ENCODE data around the gene GPATCH3.
"Not testable (repeated sequence)": the region's sequence is repeated elsewhere in the genome, so short reads cannot be mapped to it uniquely, and the experiment has no call there.

The GPATCH3 gene

GRCh38 chr1:26900001-26900814, at the start of gene GPATCH3:
Gene GPATCH3 (minus strand): TSS chr1:26900467. CDS start chr1:26900442, 25 bp downstream.
- DNase-seq, result peak; percentile 69

- no peak for DNase-seq
Measured at GRCh38 chr1:26949926-26950319, 49.7 kb upstream of the GPATCH3 start.

- no peak for DNase-seq
Measured at GRCh38 chr1:26949266-26949925, 49.1 kb upstream of the GPATCH3 start.

- DNase-seq, result not testable (repeated sequence)
Measured at GRCh38 chr1:26948725-26949057, 48.4 kb upstream of the GPATCH3 start.

DNA sequence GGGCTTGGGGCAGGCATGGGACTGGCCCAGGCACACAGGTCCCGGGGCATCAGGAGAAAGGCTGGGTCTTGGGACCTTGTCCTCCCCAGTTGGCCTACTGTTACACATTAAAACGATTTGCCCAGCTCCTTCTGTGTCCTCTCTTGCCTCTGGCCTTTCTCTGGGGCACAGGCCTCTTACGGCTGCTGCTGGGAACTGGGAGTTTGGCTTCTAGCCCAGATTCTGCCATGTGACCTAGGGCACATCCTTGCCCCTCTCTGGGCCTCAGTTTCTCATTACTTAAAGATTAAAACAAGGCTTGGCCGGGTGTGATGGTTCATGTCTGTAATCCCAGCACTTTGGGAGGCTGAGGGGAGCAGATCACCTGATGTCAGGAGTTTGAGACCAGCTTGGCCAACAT, 46.0 kb upstream of the GPATCH3 start:
- no peak for DNase-seq

DNA sequence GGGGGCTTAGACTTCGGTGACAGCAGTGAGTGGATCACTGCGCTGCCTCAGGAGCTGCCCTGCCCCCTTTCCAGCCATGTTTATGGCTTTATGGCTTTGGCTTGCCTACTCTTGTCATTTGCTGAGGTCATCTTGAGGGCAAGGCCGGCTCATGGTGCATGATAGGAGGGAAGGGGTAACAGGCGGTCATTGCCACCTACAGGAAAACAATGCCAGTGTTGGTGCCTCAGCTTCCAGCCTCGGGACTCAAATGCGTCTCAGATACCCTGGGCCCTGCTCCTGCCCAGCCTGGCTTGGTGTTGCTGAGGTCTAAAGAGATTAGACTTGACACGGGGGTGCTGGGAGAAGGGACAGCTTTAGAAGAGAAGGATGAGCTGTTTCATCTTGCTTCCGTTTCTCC, 45.5 kb upstream of the GPATCH3 start:
- no peak for DNase-seq

GRCh38 chr1:26945138-26945537, 44.9 kb upstream of the GPATCH3 start:
- no peak for DNase-seq

GRCh38 chr1:26942656-26943055, 42.4 kb upstream of the GPATCH3 start:
- DNase-seq, result no peak

- no peak for DNase-seq
Measured at GRCh38 chr1:26941311-26941710, 41.0 kb upstream of the GPATCH3 start.

DNA sequence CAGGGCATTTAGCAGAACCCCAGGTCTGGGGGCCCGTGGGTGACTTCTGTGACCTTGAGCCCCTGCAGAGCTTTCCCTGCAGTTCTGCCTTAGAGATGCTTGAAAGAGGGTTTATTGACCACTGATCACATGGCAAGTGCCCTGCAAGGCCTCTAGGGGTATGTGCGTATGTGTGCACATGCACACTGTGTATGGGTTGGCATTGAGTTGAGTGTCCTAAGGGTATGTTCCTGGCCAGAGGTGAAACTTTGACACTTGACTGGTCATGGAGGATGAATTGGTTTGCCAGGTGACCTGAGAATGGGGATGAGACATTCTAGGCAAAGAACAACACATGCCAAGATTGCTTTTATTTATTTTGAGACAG, 38.4 kb upstream of the GPATCH3 start:
- no peak for DNase-seq

GRCh38 chr1:26938004-26938658, 37.9 kb upstream of the GPATCH3 start:
- DNase-seq, result no peak

DNA sequence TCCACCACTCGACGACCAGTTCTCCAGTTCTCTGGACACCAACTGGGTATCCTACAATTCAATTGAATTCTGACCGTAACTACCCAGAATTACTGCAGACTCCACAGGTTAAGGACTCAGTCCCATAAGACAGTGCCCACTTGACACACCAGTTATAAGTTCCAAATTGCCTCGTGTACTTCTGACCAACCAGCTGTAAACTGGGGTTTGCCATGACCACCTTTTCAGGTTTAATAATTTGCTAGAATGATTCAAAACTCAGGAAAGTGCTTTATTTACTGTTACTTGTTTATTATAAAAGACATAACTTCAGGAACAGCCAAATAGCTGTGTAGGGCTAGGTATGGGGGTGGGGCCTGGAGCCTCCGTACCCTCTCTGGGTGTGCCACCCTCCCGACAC, 36.6 kb upstream of the GPATCH3 start:
- no peak for DNase-seq

DNA sequence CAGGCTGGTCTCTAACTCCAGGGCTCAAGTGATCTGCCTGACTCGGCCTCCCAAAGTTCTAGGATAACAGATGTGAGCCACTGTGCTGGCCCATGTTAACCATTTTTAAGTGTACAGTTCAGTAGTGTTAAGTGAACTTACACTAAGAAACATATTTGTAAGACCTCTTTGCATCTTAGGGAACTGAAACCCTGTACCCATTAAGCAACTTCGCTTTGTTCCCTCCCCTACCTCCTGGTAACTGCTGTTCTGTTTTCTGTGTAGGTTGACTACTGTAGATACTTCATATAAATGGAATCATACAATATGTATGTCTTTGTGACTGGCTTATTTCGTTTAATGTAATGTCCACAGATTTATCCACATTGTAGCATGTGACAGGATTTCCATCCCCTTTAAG, 32.3 kb upstream of the GPATCH3 start:
- DNase-seq, result no peak

- no peak for DNase-seq
Measured at GRCh38 chr1:26923711-26924110, 23.4 kb upstream of the GPATCH3 start.

GRCh38 chr1:26922901-26923300, 22.6 kb upstream of the GPATCH3 start:
- DNase-seq, result no peak

DNA sequence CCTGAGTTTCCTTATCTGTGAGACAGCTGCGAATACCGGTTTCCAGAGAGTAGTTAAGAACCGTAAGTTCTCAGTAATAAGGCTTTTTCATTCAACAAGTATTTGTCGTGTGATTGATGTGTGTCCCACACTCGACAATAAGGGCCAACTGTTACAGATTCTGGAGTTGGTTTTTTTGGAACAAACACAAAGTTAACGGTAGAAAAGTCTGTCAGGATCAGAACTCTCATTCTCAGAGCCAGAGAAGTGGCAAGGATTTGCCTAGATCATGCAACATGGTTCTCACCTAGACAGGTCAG, 22.1 kb upstream of the GPATCH3 start:
- no peak for DNase-seq

DNA sequence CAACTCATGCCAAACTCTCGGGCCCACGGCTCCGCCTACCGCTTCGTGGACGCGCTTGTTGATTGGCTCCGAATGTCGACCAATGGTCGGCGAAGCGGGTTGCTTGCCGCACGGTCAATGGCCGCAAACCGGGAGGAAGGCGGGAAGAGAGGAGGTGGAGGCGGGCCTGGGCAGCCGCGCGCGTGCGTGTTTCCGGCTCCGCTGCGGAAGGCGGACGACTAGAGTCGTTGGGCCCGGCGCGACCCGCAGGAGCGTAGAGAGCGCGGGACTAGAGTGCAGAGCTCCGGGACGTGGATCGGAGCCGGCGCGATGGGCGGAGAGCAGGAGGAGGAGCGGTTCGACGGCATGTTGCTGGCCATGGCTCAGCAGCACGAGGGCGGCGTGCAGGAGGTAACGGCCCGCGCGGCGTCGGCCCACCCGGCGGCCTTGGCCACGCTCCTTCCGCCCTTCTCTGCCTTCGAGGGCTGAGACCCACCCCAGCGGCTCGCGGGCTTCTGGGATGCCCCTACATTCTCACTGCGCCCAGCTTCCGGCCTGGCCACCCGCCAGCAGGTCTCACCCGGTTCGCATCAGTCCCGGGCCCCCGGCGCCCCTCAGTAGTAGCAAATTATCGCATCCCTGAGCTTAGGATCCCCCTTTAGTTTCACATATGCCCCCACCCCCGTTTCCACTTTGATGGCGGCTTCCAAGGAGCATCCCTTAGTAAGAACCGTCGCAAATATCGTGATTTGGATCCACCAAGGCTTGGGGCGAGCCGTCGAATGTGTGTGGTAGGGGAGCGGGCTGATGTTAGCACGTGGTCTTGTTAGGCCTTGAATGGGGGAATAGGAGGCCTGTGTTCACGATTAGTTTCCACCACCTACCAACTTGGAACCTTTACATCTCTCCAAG, 21.5 kb upstream of the GPATCH3 start, which contains the start of gene NUDC:
Gene NUDC, plus strand, starts transcription at position 204 of the 891 bp plus-strand sequence. Its CDS starts 106 bp downstream, at position 310.
- DNase-seq, result peak; percentile 85

DNA sequence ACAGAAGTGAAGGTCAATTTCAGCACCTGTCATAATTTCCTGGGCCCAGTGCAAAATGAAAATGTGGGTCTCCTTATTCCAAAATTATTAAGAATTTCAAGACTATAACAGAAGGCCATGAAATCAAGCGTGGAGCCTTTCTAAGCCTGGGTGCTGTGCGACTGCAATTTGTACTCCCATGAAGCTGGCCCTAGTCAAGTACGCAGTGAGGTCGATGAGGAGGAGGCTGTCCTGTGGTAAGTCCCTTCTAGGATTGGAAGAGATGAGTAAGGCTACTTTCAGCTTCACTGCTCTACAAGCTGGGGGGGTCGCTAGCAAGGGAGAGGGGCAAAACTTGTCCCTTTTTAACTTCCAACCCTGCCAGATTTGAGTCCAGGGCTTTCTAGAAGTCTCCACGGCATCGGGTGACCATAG, 20.9 kb upstream of the GPATCH3 start:
- no peak for DNase-seq

GRCh38 chr1:26915204-26915842, 15.1 kb upstream of the GPATCH3 start:
- no peak for DNase-seq

DNA sequence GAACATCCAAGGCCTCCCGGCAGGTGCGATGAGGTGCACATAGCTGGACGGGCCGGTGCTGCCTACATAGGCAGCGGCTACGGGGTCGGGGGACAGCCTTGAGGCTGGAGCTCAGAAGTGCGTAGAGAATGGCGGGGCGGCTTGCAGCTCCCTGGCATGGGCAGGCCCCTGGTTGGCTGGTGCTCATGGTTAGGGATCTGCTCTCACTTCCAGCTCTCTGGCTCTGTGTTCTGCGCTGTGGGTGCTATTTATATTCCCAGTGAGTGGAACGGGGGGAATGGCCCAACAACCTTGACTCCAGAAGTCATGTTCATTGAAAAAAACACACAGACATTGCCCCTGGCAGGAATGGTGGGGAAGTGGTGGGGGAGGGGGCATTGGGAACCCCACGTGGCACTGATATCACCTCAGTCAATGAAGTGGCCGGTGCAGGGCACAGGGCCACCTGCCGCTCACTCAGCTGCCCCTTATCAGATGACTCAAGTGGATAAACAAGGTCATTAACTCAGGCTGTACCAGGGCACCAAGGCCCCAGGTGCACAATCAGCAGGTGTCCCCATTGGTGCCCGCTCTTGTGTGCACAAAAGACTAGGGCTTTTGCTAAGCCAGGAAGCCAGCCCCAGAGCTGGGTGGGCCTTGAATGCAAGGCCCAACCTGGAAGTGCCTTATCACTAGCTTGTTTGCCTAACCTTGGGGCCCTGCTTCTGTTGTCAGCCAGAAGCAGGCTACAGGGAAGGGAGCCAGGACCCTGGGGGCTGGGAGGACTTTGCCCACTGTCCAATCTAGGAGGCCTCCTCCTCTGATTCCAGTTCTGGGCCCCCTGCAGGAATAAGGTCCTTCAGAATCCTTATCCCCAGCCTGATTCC, 13.7 kb upstream of the GPATCH3 start, which contains the start of gene NR0B2:
Gene NR0B2, minus strand, starts transcription at position 222 of the 866 bp plus-strand sequence. Its CDS starts 35 bp downstream, at position 187.
- peak; percentile 41 for DNase-seq

GRCh38 chr1:26913389-26913753, 13.1 kb upstream of the GPATCH3 start:
- DNase-seq, result no peak

DNA sequence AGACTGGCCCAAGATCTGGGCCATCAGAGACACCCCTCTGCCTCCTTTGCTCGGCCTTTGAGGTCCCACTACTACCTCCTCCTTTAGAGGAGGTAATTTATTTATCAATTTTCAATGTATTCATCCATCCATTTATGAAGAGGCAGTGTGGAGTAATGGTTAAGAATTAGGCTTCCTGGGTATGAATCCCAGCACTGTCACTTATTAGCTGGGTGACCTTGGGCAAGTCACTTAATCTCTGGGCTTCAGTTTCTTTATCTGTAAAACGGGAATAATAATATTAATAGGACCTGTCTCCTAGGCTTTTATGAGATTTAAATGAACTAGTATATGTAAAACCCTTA, 11.9 kb upstream of the GPATCH3 start:
- DNase-seq, result no peak

Measured in DMS 273 treated with DMSO at 0.1 percent for 48 hours (cell line).